Measurements from ENCODE around the gene GRIK2. TPM values are rescaled to one million over a fixed set of nuclear protein-coding genes. Genes with fewer than 3 reads are reported as not detected.

GRIK2 gene
- total RNA-seq, 2 donors from 2014 or later: 1.00 to 4.5 TPM

DNA sequence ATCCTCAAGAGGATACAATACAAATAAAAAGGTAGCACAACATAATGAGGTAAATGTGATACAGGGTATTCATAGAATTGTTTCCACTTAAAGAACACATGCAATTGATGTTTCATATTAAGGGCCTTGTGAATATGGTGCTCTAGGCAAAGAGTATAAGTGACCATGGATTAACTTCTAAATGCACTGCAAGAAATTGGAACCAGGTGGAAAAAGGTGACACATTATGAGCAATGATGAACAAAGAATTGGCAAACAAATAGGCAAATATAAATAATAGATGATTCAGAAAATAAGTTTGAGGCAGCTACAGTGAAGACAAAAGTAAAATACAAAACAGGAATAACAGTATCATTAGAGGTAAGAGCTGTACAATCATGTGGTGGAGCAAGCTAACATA lies 192.0 kb downstream of the GRIK2 start:
- no peaks in the 10 kb centered on the region for H3K4me1 Mint-ChIP-seq
- Histone ChIP-seq H3K36me3 (ENCODE audit: control insufficient read depth, insufficient read depth, low read length) (no peaks in the 10 kb centered on the region), H3K9ac (ENCODE audit: extremely low read depth, low read length, poor library complexity, severe bottlenecking) (no peak overlapping the region), H3K27me3 (ENCODE audit: control insufficient read depth, insufficient read depth, low read length, poor library complexity, severe bottlenecking) (no peaks in the 10 kb centered on the region), H3K4me1 (ENCODE audit: control insufficient read depth, insufficient read depth, low read length) (no peaks in the 10 kb centered on the region), H3K4me3 (ENCODE audit: low read length) (no peak overlapping the region), H3K9me3 (ENCODE audit: control insufficient read depth, low read length) (no peaks in the 10 kb centered on the region), H3K27ac (ENCODE audit: low read depth, low read length) (no peak overlapping the region)
- no peaks in the 10 kb centered on the region for H3K9me3 Mint-ChIP-seq
- no peak overlapping the region for H3K4me3 Mint-ChIP-seq
- H3K27me3 Mint-ChIP-seq (ENCODE audit: insufficient read depth): no peaks in the 10 kb centered on the region
- TF ChIP-seq, protein P1, sequence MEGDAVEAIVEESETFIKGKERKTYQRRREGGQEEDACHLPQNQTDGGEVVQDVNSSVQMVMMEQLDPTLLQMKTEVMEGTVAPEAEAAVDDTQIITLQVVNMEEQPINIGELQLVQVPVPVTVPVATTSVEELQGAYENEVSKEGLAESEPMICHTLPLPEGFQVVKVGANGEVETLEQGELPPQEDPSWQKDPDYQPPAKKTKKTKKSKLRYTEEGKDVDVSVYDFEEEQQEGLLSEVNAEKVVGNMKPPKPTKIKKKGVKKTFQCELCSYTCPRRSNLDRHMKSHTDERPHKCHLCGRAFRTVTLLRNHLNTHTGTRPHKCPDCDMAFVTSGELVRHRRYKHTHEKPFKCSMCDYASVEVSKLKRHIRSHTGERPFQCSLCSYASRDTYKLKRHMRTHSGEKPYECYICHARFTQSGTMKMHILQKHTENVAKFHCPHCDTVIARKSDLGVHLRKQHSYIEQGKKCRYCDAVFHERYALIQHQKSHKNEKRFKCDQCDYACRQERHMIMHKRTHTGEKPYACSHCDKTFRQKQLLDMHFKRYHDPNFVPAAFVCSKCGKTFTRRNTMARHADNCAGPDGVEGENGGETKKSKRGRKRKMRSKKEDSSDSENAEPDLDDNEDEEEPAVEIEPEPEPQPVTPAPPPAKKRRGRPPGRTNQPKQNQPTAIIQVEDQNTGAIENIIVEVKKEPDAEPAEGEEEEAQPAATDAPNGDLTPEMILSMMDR (conservative IDR thresholded peaks at IDR 0.05): no peak
- no peaks in the 10 kb centered on the region for H3K36me3 Mint-ChIP-seq (ENCODE audit: low read depth)
- DNase-seq: no peak
- H3K27ac Mint-ChIP-seq: no peak overlapping the region

DNA sequence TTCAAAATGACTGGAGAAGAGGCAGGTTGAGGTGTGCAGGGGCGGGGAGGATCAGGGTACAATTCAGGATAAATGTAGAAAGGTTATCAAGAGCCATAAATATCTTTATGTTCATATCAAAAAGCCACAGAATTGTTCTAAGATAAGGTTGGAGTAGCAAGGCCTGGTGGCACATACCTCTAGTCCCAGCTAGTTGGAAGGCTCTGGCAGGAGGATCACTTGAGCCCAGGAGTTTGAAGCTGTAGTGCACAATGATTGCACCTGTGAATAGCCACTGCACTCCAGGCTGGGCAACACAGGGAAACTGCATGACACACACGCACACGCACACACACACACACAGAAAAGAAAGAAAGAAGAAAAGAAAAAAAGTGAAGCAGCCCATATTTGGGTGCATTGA lies 194.8 kb downstream of the GRIK2 start:
- WGBS, 2 experiments (ENCODE audit: insufficient coverage in 1 of 2, insufficient read length in 1 of 2): 70 to 90% methylated on average over 2 of the region's 3 CpGs
- H3K27ac ChIP-seq (ENCODE audit: low read depth, low read length): no peak overlapping the region
- H3K9ac ChIP-seq (ENCODE audit: extremely low read depth, low read length, poor library complexity, severe bottlenecking): no peak overlapping the region
- no peak overlapping the region for H3K4me3 Mint-ChIP-seq
- no peaks in the 10 kb centered on the region for H3K27me3 Mint-ChIP-seq (ENCODE audit: insufficient read depth)
- H3K4me3 ChIP-seq (ENCODE audit: low read length): no peak overlapping the region
- no peak for DNase-seq
- H3K36me3 ChIP-seq (ENCODE audit: control insufficient read depth, insufficient read depth, low read length): no peaks in the 10 kb centered on the region
- H3K4me1 Mint-ChIP-seq: no peaks in the 10 kb centered on the region
- H3K4me1 ChIP-seq (ENCODE audit: control insufficient read depth, insufficient read depth, low read length): no peaks in the 10 kb centered on the region
- no peak overlapping the region for H3K27ac Mint-ChIP-seq
- H3K9me3 Mint-ChIP-seq: no peaks in the 10 kb centered on the region
- H3K36me3 Mint-ChIP-seq (ENCODE audit: low read depth): no peaks in the 10 kb centered on the region
- H3K9me3 ChIP-seq (ENCODE audit: control insufficient read depth, low read length): no peaks in the 10 kb centered on the region
- TF ChIP-seq, protein P1 (conservative IDR thresholded peaks at IDR 0.05): no peak
- H3K27me3 ChIP-seq (ENCODE audit: control insufficient read depth, insufficient read depth, low read length, poor library complexity, severe bottlenecking): no peaks in the 10 kb centered on the region

DNA sequence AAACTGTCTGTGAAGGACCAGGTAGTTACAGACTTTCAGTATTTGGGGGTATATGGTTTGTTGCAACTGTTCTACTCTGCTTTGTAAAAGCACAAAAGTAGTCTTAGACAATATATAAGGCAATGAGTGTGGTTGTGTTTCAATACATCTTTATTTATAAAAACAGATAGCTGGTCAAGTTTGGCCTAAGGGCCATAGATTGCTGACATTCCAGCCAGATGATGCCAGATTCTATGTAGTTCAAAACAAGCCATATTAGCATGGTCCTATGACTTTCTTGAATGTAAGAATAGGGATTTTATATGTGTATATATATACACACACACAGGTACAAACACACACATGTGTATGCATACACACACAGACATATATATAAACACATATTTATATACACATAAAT lies 201.8 kb downstream of the GRIK2 start:
- no peak overlapping the region for H3K9ac ChIP-seq (ENCODE audit: extremely low read depth, low read length, poor library complexity, severe bottlenecking)
- Mint-ChIP-seq H3K36me3 (ENCODE audit: low read depth) (no peaks in the 10 kb centered on the region), H3K4me3 (no peak overlapping the region), H3K27ac (no peak overlapping the region), H3K4me1 (peaks cover 13% of the 10 kb centered on the region), H3K27me3 (ENCODE audit: insufficient read depth) (no peaks in the 10 kb centered on the region), H3K9me3 (no peaks in the 10 kb centered on the region)
- no peak overlapping the region for H3K4me3 ChIP-seq (ENCODE audit: low read length)
- no peak overlapping the region for H3K27ac ChIP-seq (ENCODE audit: low read depth, low read length)
- no peaks in the 10 kb centered on the region for H3K9me3 ChIP-seq (ENCODE audit: control insufficient read depth, low read length)
- no peak for DNase-seq
- TF ChIP-seq, protein P1 (conservative IDR thresholded peaks at IDR 0.05): no peak
- no peaks in the 10 kb centered on the region for H3K27me3 ChIP-seq (ENCODE audit: control insufficient read depth, insufficient read depth, low read length, poor library complexity, severe bottlenecking)
- no peaks in the 10 kb centered on the region for H3K36me3 ChIP-seq (ENCODE audit: control insufficient read depth, insufficient read depth, low read length)
- H3K4me1 ChIP-seq (ENCODE audit: control insufficient read depth, insufficient read depth, low read length): no peaks in the 10 kb centered on the region

All from endodermal cell (in vitro differentiated cells).